GM15510 (cell line): ENCODE measurements around the gene CARD9.

ENCODE experiments used
- POLR2A ChIP-seq: IDR thresholded peaks from 3 replicates; pipeline ENCODE4 v1.6.1; 2011; ENCODE audit warnings: borderline replicate concordance; ENCODE audit not compliant: insufficient read length; ENCODE audit errors: extremely low read depth

Gene CARD9

GRCh38 chr9:136373300-136374182, at the start of gene CARD9:
CARD9 (minus strand) TSS chr9:136373669; CDS start chr9:136372078, 1,591 bp downstream.
- TF ChIP-seq POLR2A = no peak

GRCh38 chr9:136422876-136423275, 49.4 kb upstream of the CARD9 start:
- TF ChIP-seq POLR2A = no peak

- no peak for TF ChIP-seq POLR2A
Measured at GRCh38 chr9:136421791-136422190, 48.3 kb upstream of the CARD9 start.

- no peak for TF ChIP-seq POLR2A
Measured at GRCh38 chr9:136419092-136419420, 45.6 kb upstream of the CARD9 start.

GRCh38 chr9:136418182-136419091, 45.0 kb upstream of the CARD9 start:
- TF ChIP-seq POLR2A = no peak

- no peak for TF ChIP-seq POLR2A
Measured at GRCh38 chr9:136416914-136417313, 43.4 kb upstream of the CARD9 start.

- TF ChIP-seq POLR2A = no peak
Measured at GRCh38 chr9:136416427-136416826, 43.0 kb upstream of the CARD9 start.

- no peak for TF ChIP-seq POLR2A
Measured at GRCh38 chr9:136412962-136413361, 39.5 kb upstream of the CARD9 start.

GRCh38 chr9:136411378-136411777, 37.9 kb upstream of the CARD9 start:
- no peak for TF ChIP-seq POLR2A

GRCh38 chr9:136410500-136411287, 37.2 kb upstream of the CARD9 start, which contains the start of the genes ENTR1 and PMPCA:
ENTR1 (minus strand) TSS chr9:136410614; CDS start chr9:136410397, 217 bp downstream.
PMPCA (plus strand) TSS chr9:136410658; CDS start chr9:136410669, 11 bp downstream.
- peak; percentile 96 for TF ChIP-seq POLR2A

GRCh38 chr9:136409557-136410455, 36.3 kb upstream of the CARD9 start:
- TF ChIP-seq POLR2A = no peak

GRCh38 chr9:136407911-136408310, 34.4 kb upstream of the CARD9 start:
- TF ChIP-seq POLR2A = no peak

GRCh38 chr9:136405481-136405880, 32.0 kb upstream of the CARD9 start:
- no peak for TF ChIP-seq POLR2A

- no peak for TF ChIP-seq POLR2A
Measured at GRCh38 chr9:136404801-136405136, 31.3 kb upstream of the CARD9 start.
